OCI-LY3 (cell line): ENCODE data around the gene ZNF77.

ENCODE experiments used
- EZH2phosphoT487 ChIP-seq: fragments of 200-600 bp; shearing (Covaris generic); IDR thresholded peaks from 2 replicates; pipeline ENCODE4 v1.6.1; 2018; ENCODE audit warnings: antibody characterized with exemption, mixed run types, low read depth
- TF ChIP-seq, protein P1 (sequence below): fragments of 200-600, 300-600 bp; sonication (generic); IDR thresholded peaks from 2 replicates; pipeline ENCODE4 v1.5.1; 2014; ENCODE audit warnings: antibody characterized with exemption, low read length, low read depth

DNA sequence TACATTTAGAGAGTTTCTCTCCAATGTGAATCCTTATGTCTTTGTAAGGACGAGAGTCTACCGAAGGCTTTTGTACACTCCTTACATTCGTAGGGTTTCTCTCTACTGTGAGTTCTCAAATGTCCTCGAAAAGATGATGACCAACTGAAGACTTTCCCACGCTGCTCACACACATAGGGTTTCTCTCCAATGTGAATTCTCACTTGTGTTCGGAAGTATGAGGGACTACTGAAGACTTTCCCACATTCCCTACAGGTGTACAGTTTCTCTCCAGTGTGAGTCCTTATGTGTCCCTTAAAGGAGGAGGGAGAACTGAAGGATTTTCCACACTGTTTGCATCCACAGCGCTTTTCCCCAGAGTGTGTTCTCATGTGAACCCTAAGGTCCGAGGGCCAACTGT lies 48.1 kb downstream of the ZNF77 start:
- TF ChIP-seq, protein P1, sequence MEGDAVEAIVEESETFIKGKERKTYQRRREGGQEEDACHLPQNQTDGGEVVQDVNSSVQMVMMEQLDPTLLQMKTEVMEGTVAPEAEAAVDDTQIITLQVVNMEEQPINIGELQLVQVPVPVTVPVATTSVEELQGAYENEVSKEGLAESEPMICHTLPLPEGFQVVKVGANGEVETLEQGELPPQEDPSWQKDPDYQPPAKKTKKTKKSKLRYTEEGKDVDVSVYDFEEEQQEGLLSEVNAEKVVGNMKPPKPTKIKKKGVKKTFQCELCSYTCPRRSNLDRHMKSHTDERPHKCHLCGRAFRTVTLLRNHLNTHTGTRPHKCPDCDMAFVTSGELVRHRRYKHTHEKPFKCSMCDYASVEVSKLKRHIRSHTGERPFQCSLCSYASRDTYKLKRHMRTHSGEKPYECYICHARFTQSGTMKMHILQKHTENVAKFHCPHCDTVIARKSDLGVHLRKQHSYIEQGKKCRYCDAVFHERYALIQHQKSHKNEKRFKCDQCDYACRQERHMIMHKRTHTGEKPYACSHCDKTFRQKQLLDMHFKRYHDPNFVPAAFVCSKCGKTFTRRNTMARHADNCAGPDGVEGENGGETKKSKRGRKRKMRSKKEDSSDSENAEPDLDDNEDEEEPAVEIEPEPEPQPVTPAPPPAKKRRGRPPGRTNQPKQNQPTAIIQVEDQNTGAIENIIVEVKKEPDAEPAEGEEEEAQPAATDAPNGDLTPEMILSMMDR = no peak
- no peak for TF ChIP-seq EZH2phosphoT487
